H54 (cell line): ENCODE measurements around the gene HOXA1.

Source experiments
- DNase-seq: peaks from one replicate; pipeline ENCODE4 v3.0.0; 2011; ENCODE audit warnings: low spot score, mixed read lengths; ENCODE audit not compliant: insufficient read length
- FAIRE-seq: peaks from 3 replicates; lab custom pipeline; 2011; peaks lifted over from hg19 to GRCh38; lab: Jason Lieb, UNC
- POLR2A ChIP-seq: IDR thresholded peaks from 2 replicates; pipeline ENCODE4 v1.6.1; 2011; ENCODE audit warnings: low read depth, mild to moderate bottlenecking, low read length

Gene HOXA1

GRCh38 chr7:27138985-27139333 is 43.2 kb upstream of the HOXA1 start:
- FAIRE-seq (no peak), DNase-seq (no peak)
- no peak for TF ChIP-seq POLR2A

GRCh38 chr7:27138472-27138871 is 42.7 kb upstream of the HOXA1 start:
- FAIRE-seq (no peak), DNase-seq (no peak)
- TF ChIP-seq POLR2A, result no peak

GRCh38 chr7:27137640-27138315 is 42.0 kb upstream of the HOXA1 start:
- no peak for TF ChIP-seq POLR2A
- no peak for DNase-seq
- no peak for FAIRE-seq

GRCh38 chr7:27134392-27134791 is 38.6 kb upstream of the HOXA1 start:
- TF ChIP-seq POLR2A, result no peak
- peak; percentile 89 for FAIRE-seq
- no peak for DNase-seq

- TF ChIP-seq POLR2A, result no peak
- no peak for FAIRE-seq
- no peak for DNase-seq
Measured at GRCh38 chr7:27133409-27134231, 37.8 kb upstream of the HOXA1 start.

- no peak for FAIRE-seq
- DNase-seq, result no peak
- no peak for TF ChIP-seq POLR2A
Measured at GRCh38 chr7:27132978-27133377, 37.2 kb upstream of the HOXA1 start.

GRCh38 chr7:27132214-27132613 is 36.4 kb upstream of the HOXA1 start:
- TF ChIP-seq POLR2A, result no peak
- DNase-seq (no peak), FAIRE-seq (no peak)

GRCh38 chr7:27131390-27131819 is 35.6 kb upstream of the HOXA1 start:
- FAIRE-seq, result no peak
- DNase-seq, result no peak
- no peak for TF ChIP-seq POLR2A

- peak; percentile 88 for TF ChIP-seq POLR2A
- peak; percentile 98 for DNase-seq
- FAIRE-seq, result no peak
Measured at GRCh38 chr7:27130540-27131389, 35.0 kb upstream of the HOXA1 start, which contains the start of gene HOXA4. HOXA4 (minus strand) TSS chr7:27130757; CDS start chr7:27130733, 24 bp downstream.

- peak; percentile 37 for TF ChIP-seq POLR2A
- DNase-seq (peak; percentile 63), FAIRE-seq (no peak)
Measured at GRCh38 chr7:27129729-27130539, 34.1 kb upstream of the HOXA1 start.

- no peak for TF ChIP-seq POLR2A
- DNase-seq (no peak), FAIRE-seq (no peak)
Measured at GRCh38 chr7:27128776-27129728, 33.3 kb upstream of the HOXA1 start.

- no peak for TF ChIP-seq POLR2A
- DNase-seq (no peak), FAIRE-seq (no peak)
Measured at GRCh38 chr7:27128034-27128433, 32.2 kb upstream of the HOXA1 start.
